ENCODE measurements around the gene MKX. TPM values are rescaled to one million over a fixed set of nuclear protein-coding genes. Genes with fewer than 3 reads are reported as not detected.

Gene MKX
- total RNA-seq, 4 donors from 2014 or later = 0.82 to 2.4 TPM; not detected in 2

GRCh38 chr10:27748601-27749000, 3.0 kb upstream of the MKX start:
- Histone ChIP-seq H3K27ac (no peak overlapping the region), H3K27me3 (peaks cover 72% of the 10 kb centered on the region), H3K4me3 (no peak overlapping the region), H3K4me1 (peaks cover 0 to 31% (median 28%) of the 10 kb centered on the region in 4 donors), H3K9me3 (no peaks in the 10 kb centered on the region), H3K36me3 (no peaks in the 10 kb centered on the region)
- intact Hi-C loops (cut with DNase I; ENCODE audit: low total_unique reads) (loop anchor here (10.0 kb wide), 2 partner anchors 426 to 646 kb away; no protein-coding TSS in a partner anchor), in situ Hi-C loops (cut with MboI; ENCODE audit: low pct_ligation_motif_present in 1 of 4, low pct_unique_long_range_greater_than_20kb in 1 of 4, low sequenced_read_pairs in 3 of 4) (loop anchor here (25.0 kb wide), 2 partner anchors 439 to 639 kb away; no protein-coding TSS in a partner anchor)
- 39 to 51% methylated on average over 4 of the region's 4 CpGs for WGBS, 2 donors (ENCODE audit: low coverage in 1 of 2)
- no peak for TF ChIP-seq EP300 (IDR thresholded peaks at IDR 0.05; ENCODE audit: low read depth)
- TF ChIP-seq CTCF (IDR thresholded peaks at IDR 0.05) = no peak
- TF ChIP-seq POLR2A (IDR thresholded peaks at IDR 0.05) = no peak
- TF ChIP-seq POLR2AphosphoS5 (IDR thresholded peaks at IDR 0.05) = no peak
- no peak for DNase-seq

- WGBS, 2 donors (ENCODE audit: low coverage in 1 of 2) = 24 to 35% methylated on average over 9 to 10 of the region's 10 CpGs
- DNase-seq = no peak
- intact Hi-C loops (cut with DNase I; ENCODE audit: low total_unique reads) = loop anchor here (10.0 kb wide), 2 partner anchors 428 to 648 kb away; no protein-coding TSS in a partner anchor
Observed at GRCh38 chr10:27747096-27747451, 1.5 kb upstream of the MKX start.

GRCh38 chr10:27746397-27747095, 927 bp upstream of the MKX start:
- peak overlapping the region in 1 of 4 donors; percentile 19 for H3K27ac ChIP-seq
- H3K4me1 ChIP-seq = peaks cover 0 to 47% (median 39%) of the 10 kb centered on the region in 4 donors
- no peaks in the 10 kb centered on the region for H3K36me3 ChIP-seq
- H3K4me3 ChIP-seq = peak overlapping the region in 3 of 4 donors; percentile 18 to 95 (median 66)
- H3K9me3 ChIP-seq = no peaks in the 10 kb centered on the region
- peaks cover 93% of the 10 kb centered on the region for H3K27me3 ChIP-seq
- WGBS, 2 donors (ENCODE audit: low coverage in 1 of 2) = 7 to 31% methylated on average over 10 to 25 of the region's 25 CpGs
- no peak for TF ChIP-seq POLR2A (IDR thresholded peaks at IDR 0.05)
- TF ChIP-seq CTCF (IDR thresholded peaks at IDR 0.05) = no peak
- no peak for TF ChIP-seq POLR2AphosphoS5 (IDR thresholded peaks at IDR 0.05)
- TF ChIP-seq EP300 (IDR thresholded peaks at IDR 0.05; ENCODE audit: low read depth) = no peak
- in situ Hi-C loops (cut with MboI; ENCODE audit: low pct_ligation_motif_present in 1 of 4, low pct_unique_long_range_greater_than_20kb in 1 of 4, low sequenced_read_pairs in 3 of 4) (loop anchor here (25.0 kb wide), 2 partner anchors 441 to 641 kb away; no protein-coding TSS in a partner anchor), intact Hi-C loops (cut with DNase I; ENCODE audit: low total_unique reads) (loop anchor here (10.0 kb wide), 2 partner anchors 428 to 648 kb away; no protein-coding TSS in a partner anchor)
- no peak for DNase-seq

More at GRCh38 chr10:27747096-27747451, 1.5 kb upstream of the MKX start:
- peaks cover 0 to 42% (median 35%) of the 10 kb centered on the region in 4 donors for H3K4me1 ChIP-seq
- H3K9me3 ChIP-seq = no peaks in the 10 kb centered on the region
- in situ Hi-C loops (cut with MboI; ENCODE audit: low pct_ligation_motif_present in 1 of 4, low pct_unique_long_range_greater_than_20kb in 1 of 4, low sequenced_read_pairs in 3 of 4) = loop anchor here (25.0 kb wide), 2 partner anchors 440 to 640 kb away; no protein-coding TSS in a partner anchor
- H3K4me3 ChIP-seq = no peak overlapping the region
- H3K36me3 ChIP-seq = no peaks in the 10 kb centered on the region
- TF ChIP-seq POLR2A (IDR thresholded peaks at IDR 0.05) (no peak), EP300 (IDR thresholded peaks at IDR 0.05; ENCODE audit: low read depth) (no peak), POLR2AphosphoS5 (IDR thresholded peaks at IDR 0.05) (no peak), CTCF (IDR thresholded peaks at IDR 0.05) (no peak)
- H3K27me3 ChIP-seq = peaks cover 88% of the 10 kb centered on the region
- no peak overlapping the region for H3K27ac ChIP-seq

All from transverse colon (tissue), 4 donors.